ENCODE results near the gene CPSF3. TPM values are rescaled to one million over a fixed set of nuclear protein-coding genes. Genes with fewer than 3 reads are reported as not detected.
A peak's percentile ranks its signal among the peaks of the same experiment; 100 is the strongest.

The CPSF3 gene
- total and polyA plus RNA-seq, 8 donors: 5.7 to 13.2 (median 10.7) TPM

DNA sequence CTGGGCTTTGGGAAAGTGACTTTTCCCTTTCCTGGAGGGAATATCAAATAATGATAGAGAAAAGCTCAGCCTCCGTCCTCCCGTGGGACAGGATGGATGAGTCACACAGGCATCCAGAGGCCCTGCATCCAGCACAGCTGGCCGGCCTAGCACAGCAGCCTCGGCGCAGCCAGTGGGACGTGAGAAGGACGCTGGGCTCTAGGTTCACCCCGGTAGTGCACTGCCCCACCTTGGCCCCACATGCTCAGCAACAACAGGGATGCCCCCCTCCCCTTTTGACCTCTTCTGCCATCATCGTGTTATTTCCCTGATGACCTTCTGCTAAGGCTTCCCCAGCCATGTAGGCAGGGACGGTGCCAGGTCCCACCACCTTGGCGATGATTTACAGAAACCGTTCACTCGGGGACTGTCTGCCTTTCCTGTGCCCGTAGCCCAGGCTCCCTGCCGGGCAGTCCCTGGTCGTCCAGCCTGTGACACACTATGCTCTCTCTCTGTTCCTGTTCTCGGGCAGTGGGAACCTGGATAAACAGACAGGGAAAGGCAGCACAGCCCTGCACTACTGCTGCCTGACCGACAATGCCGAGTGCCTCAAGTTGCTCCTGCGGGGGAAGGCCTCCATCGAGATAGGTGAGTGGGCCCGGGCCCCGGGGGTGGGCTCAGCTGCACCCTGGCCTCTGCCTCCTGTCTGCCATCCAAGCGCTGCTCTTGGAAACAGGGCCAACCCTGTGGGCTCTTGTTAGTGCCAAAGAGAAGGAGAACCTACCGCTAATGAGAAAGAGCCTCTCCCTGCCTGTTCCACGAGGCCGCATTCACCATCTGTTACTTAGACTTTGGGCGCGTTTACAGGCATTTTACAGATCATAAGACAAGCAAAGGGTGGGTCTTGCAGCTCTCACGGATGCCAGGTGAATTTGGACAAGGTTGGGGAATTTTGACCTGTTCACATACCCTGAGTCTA is 44.7 kb upstream of the CPSF3 start:
- Histone ChIP-seq H3K4me1 (no peaks in the 10 kb centered on the region), H3K27ac (no peak overlapping the region), H3K4me3 (no peak overlapping the region), H3K9me3 (no peaks in the 10 kb centered on the region), H3K27me3 (no peaks in the 10 kb centered on the region), H3K36me3 (no peaks in the 10 kb centered on the region)
- TF ChIP-seq, protein P1, sequence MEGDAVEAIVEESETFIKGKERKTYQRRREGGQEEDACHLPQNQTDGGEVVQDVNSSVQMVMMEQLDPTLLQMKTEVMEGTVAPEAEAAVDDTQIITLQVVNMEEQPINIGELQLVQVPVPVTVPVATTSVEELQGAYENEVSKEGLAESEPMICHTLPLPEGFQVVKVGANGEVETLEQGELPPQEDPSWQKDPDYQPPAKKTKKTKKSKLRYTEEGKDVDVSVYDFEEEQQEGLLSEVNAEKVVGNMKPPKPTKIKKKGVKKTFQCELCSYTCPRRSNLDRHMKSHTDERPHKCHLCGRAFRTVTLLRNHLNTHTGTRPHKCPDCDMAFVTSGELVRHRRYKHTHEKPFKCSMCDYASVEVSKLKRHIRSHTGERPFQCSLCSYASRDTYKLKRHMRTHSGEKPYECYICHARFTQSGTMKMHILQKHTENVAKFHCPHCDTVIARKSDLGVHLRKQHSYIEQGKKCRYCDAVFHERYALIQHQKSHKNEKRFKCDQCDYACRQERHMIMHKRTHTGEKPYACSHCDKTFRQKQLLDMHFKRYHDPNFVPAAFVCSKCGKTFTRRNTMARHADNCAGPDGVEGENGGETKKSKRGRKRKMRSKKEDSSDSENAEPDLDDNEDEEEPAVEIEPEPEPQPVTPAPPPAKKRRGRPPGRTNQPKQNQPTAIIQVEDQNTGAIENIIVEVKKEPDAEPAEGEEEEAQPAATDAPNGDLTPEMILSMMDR (IDR thresholded peaks at IDR 0.05): no peak
- DNase-seq: peak in 2 of 6 donors; percentile 17 to 21
- 90 to 91% methylated on average over 30 of the region's 30 CpGs for WGBS, 2 donors
- ATAC-seq: peak in 3 of 4 donors; percentile 45 to 67 (median 52)
- no peak for FAIRE-seq
- intact Hi-C loops (cut with DNase I): no loop called here

DNA sequence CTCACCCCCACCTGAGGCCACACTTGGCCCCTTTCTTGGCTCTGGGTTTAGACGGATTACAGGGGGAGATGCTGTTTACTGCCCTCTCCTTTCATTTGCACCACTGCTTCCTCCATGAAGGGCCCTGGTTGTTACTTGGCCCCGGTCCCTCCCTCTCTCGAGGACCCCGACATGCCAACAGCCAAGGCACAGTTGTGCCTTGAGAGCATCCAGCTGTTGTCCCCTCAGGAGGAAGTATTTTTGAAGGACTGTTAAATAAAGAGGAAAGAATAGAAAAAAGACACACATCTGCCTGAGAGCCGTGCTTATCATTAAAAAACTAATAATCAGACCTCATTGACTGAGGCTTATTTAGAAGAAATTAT is 44.1 kb upstream of the CPSF3 start:
- no peaks in the 10 kb centered on the region for H3K27me3 ChIP-seq
- H3K27ac ChIP-seq: no peak overlapping the region
- no peak overlapping the region for H3K4me3 ChIP-seq
- WGBS, 2 donors: 94 to 99% methylated on average over 5 of the region's 5 CpGs
- no peaks in the 10 kb centered on the region for H3K4me1 ChIP-seq
- no peak for DNase-seq
- no peak for ATAC-seq
- no peaks in the 10 kb centered on the region for H3K36me3 ChIP-seq
- TF ChIP-seq, protein P1 (IDR thresholded peaks at IDR 0.05): no peak
- intact Hi-C loops (cut with DNase I): no loop called here
- H3K9me3 ChIP-seq: no peaks in the 10 kb centered on the region
- no peak for FAIRE-seq

DNA sequence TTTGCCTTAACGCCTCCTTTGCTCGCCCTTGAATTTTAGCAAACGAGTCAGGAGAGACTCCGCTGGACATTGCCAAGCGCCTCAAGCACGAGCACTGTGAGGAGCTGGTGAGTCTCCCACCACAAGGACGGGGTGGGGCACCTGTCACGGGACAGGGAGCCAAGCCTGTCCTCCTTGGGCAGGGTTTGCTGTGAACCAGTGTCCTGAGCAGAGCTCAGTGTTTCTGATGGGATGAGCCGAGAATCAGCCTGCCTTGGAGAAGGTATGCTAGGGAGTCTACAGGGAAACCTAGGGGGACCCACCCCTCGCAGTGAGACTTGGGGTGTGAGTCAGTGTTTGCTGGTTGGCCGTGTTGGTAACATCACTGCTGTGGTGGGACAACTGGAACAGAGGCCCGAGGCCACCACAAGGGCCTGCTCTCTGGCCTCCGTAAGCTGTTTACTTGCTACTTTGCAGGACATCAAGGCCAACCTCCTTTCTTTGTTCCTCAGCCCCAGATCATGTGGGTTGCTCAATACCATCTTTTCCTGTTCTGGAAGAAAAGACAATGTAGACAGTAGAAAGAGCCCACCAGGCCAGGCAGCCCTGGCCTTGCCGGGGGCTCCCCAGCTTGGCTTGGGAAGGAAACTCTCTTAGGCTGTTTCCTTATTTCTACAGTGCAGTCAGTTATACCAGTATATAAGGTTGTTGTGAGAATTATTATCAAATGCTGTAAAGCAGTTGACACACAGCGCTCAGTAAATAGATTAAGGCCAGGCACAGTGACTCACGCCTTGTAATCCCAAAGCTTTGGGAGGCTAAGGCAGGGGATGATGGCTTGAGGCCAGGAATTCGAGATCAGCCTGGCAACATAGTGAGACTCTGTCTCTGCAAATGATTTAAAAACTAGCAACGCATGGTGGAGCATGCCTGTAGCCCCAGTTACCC is 42.5 kb upstream of the CPSF3 start:
- 87 to 91% methylated on average over 18 of the region's 18 CpGs for WGBS, 2 donors

DNA sequence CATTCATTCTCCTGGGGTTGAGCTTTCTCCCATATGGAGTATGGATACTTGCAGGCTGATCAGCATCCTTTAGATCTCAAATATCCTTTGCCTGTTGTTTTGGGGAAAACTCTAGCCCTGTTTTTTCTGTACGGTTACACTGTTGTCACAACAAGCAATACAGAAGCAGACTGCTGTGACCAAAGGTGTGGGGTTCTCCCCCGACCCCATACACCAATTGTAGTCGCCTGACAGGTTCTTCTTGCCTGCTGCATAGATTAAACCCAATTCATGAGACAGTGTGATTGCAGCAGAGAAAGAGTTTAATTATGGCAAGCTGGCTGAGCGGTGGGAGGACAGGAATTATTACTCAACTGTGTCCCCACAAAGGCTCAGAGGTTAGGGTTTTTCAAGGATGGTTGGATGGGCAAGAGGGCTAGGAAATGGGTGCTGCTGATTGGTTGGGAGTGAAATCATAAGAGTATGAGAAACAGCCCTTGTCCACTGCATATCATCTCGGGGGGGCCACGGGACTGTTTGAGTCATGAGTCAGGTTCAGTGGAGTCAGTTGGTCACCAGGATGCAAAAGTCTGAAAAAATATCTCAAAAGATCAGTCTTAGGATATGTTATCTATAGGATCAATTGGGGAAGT is 40.7 kb upstream of the CPSF3 start:
- ATAC-seq (no peak), FAIRE-seq (no peak), DNase-seq (no peak)
- H3K36me3 ChIP-seq: no peaks in the 10 kb centered on the region
- TF ChIP-seq, protein P1 (IDR thresholded peaks at IDR 0.05): no peak
- H3K9me3 ChIP-seq: no peaks in the 10 kb centered on the region
- no peak overlapping the region for H3K27ac ChIP-seq
- no peak overlapping the region for H3K4me3 ChIP-seq
- H3K4me1 ChIP-seq: no peaks in the 10 kb centered on the region
- intact Hi-C loops (cut with DNase I): no loop called here
- WGBS, 2 donors: 95 to 97% methylated on average over 6 of the region's 6 CpGs
- no peaks in the 10 kb centered on the region for H3K27me3 ChIP-seq

More for the DNA sequence above, 42.5 kb upstream of the CPSF3 start:
- FAIRE-seq (no peak), ATAC-seq (peak; percentile 31 to 72 (median 68)), DNase-seq (peak in 2 of 6 donors; percentile 21 to 35)
- H3K4me3 ChIP-seq: no peak overlapping the region
- intact Hi-C loops (cut with DNase I): no loop called here
- TF ChIP-seq, protein P1 (IDR thresholded peaks at IDR 0.05): no peak
- H3K4me1 ChIP-seq: no peaks in the 10 kb centered on the region
- no peaks in the 10 kb centered on the region for H3K9me3 ChIP-seq
- H3K36me3 ChIP-seq: no peaks in the 10 kb centered on the region
- H3K27ac ChIP-seq: peak overlapping the region in 2 of 4 donors; percentile 10 to 37
- H3K27me3 ChIP-seq: no peaks in the 10 kb centered on the region
